ES-I3 (cell line): ENCODE measurements around the gene ORM2.
A peak's percentile ranks its signal among the peaks of the same experiment; 100 is the strongest.

ENCODE experiments used
- H3K36me3 ChIP-seq: 2 replicates; pipeline ENCODE4 v1.6.1; 2013; ENCODE audit warnings: mild to moderate bottlenecking, low read length, control low read depth, moderate library complexity; ENCODE audit not compliant: insufficient read depth
- H3K4me1 ChIP-seq: 2 replicates; pipeline ENCODE4 v1.6.1; 2013; ENCODE audit warnings: mild to moderate bottlenecking, control low read depth, low read length; ENCODE audit not compliant: insufficient read depth
- H3K9ac ChIP-seq: 2 replicates; pipeline ENCODE4 v1.6.1; 2013; ENCODE audit warnings: low read depth, mild to moderate bottlenecking, low read length, moderate library complexity
- H3K9me3 ChIP-seq: 2 replicates; pipeline ENCODE4 v1.6.1; 2013; ENCODE audit warnings: mild to moderate bottlenecking, low read length, moderate library complexity; ENCODE audit not compliant: control insufficient read depth, insufficient read depth

Gene ORM2

GRCh38 chr9:114367772-114368569, 38.3 kb downstream of the ORM2 start:
- H3K36me3 ChIP-seq: peaks cover 16% of the 10 kb centered on the region
- H3K9ac ChIP-seq: no peak overlapping the region
- H3K9me3 ChIP-seq: no peaks in the 10 kb centered on the region
- peaks cover 40% of the 10 kb centered on the region for H3K4me1 ChIP-seq

DNA sequence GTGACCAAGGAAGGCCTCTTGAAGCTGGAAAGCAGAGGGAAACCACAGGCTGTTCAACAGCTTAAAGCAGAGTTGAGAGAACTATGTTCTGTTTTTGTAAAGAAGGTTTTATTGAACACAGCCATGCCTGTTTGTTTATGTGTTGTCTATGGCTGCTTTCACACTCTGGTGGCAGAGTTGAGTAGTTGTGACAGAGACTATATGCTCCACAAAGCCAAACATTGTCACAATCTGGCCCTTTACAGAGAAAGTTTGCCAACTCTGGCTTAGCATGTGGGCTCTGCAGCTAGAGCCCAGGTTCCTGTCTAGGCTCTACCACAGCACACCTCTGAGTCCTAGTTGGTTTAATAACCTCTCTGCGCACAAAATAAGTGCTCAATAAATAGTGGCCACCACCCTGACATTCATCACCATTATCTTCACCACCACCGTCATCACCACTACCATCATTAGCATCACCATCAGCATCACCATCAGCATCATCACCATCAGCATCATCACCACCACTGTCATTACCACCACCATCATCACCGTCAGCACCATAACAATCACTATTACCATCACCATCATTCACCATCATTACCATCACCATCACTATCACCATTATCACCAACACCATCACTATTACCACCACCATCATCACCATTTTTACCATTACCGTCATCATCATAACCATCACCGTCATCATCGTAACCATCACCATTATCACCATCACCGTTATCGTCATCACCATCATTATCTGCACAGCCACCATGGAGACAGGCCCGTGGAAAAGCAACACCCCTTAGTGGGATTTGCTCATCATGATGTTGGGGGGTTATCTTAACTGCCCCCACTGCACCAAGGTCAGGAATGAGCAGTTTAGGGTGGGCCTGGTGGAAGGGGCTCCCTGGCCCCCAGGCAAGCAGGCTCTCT, 39.8 kb downstream of the ORM2 start:
- Histone ChIP-seq H3K4me1 (peaks cover 50% of the 10 kb centered on the region), H3K9me3 (no peaks in the 10 kb centered on the region), H3K36me3 (peaks cover 9% of the 10 kb centered on the region), H3K9ac (no peak overlapping the region; the same call in 1 of the 2 replicates)

DNA sequence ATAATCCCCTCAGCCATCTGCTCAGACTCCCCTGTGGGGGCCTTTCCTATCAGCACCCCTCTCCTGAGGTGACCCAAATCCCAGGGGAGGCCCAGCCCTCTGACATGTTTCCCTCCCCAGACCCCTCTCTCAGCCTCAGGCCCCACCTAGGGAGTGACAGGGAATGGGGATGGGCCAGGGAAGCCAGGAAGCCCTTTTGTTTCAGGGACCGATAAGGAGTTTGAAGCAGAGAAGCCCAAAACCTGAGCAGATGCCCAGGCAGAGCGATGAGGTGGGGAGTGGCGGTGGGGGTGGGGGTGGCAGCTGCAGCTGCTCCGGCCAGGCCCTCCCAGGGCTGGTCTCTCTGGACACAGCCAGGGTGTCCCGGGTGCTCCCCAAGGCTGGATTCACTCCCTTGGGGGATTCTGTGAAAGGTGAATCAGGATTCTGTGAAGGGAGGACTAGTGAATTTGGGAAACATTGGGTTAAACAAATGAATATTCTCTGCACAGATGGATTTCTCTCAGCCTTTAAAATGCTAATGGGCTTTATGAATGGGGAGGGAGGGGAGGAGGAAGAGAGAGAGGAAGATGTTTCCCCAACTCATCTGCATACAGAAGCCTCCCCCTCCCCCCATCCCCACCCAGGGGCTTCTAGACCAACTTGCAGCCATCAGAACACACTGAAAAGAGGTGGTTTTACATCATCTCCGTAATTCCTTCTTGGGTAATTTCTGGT, 40.7 kb downstream of the ORM2 start:
- H3K9me3 ChIP-seq: no peaks in the 10 kb centered on the region
- H3K36me3 ChIP-seq: peaks cover 7% of the 10 kb centered on the region; the same call in 1 of the 2 replicates
- H3K9ac ChIP-seq: peak overlapping the region; percentile 39
- H3K4me1 ChIP-seq: peaks cover 60% of the 10 kb centered on the region

DNA sequence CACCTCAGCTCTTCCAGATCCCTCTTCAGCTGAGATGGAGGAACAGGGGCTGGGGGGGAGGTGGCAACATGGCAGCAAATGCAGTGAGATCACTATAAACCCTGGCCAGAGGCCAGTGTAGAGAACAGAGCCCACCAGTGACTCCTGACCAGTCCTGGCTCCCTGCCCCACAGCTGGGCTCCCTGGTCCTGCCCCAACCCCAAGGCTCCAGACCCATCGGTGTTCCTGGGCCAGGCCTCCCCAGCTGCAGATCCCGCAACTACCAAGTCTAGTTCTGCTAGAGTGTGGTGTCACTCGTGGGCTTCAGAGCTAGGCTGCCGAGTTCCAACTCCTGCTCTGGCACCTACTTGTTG, 41.3 kb downstream of the ORM2 start:
- H3K36me3 ChIP-seq: peaks cover 7% of the 10 kb centered on the region; the same call in 1 of the 2 replicates
- H3K4me1 ChIP-seq: peaks cover 62% of the 10 kb centered on the region
- H3K9ac ChIP-seq: no peak overlapping the region
- no peaks in the 10 kb centered on the region for H3K9me3 ChIP-seq

- Histone ChIP-seq H3K4me1 (peaks cover 62% of the 10 kb centered on the region), H3K36me3 (peaks cover 7% of the 10 kb centered on the region; the same call in 1 of the 2 replicates), H3K9me3 (no peaks in the 10 kb centered on the region), H3K9ac (no peak overlapping the region)
These were observed 41.8 kb downstream of the ORM2 start for GRCh38 chr9:114371343-114371944.

GRCh38 chr9:114371973-114372917, 42.6 kb downstream of the ORM2 start:
- Histone ChIP-seq H3K9ac (no peak overlapping the region), H3K9me3 (no peaks in the 10 kb centered on the region), H3K36me3 (peaks cover 7% of the 10 kb centered on the region), H3K4me1 (peaks cover 57% of the 10 kb centered on the region)

- Histone ChIP-seq H3K36me3 (peaks cover 3% of the 10 kb centered on the region), H3K9me3 (no peaks in the 10 kb centered on the region), H3K4me1 (peaks cover 57% of the 10 kb centered on the region), H3K9ac (no peak overlapping the region)
These were observed 43.3 kb downstream of the ORM2 start for GRCh38 chr9:114372921-114373448.

DNA sequence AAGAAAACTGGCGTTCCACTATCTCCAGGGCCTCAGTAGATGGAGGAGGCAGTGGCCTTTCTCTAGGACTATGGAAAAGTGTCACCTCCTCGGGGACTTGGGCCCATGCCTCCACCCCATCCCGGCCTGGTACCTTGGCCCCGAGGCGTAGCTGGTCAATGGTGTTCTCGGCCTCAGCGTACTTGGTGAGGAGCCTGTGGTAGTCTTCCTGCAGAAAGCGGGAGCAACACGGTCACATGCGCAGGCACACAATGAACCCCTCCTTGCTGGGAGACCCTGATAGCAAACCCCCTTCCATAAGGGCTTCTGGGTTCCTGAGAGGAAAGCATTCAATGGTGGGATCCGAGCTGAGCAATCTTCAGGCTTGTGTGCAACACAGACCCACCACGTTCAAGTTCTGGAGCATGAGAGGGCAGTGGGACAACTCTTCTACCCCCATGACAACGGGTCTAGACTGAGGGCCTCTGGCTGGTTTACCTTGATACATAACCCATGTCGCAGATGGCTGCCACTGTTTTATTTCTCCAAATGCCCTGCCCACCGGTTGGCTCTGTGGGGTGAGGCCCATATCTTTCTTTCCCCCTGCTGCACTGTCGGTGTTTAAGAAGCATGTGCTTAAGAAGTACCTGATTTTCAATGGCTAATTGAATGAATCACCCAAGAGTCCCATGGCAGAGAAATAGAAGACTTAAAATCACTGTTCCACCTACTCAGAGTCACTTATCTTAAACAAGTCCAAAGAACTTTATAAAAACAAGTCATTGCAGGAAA, 44.5 kb downstream of the ORM2 start:
- H3K9me3 ChIP-seq: no peaks in the 10 kb centered on the region
- no peak overlapping the region for H3K9ac ChIP-seq
- H3K4me1 ChIP-seq: peaks cover 56% of the 10 kb centered on the region
- peaks cover 3% of the 10 kb centered on the region for H3K36me3 ChIP-seq

DNA sequence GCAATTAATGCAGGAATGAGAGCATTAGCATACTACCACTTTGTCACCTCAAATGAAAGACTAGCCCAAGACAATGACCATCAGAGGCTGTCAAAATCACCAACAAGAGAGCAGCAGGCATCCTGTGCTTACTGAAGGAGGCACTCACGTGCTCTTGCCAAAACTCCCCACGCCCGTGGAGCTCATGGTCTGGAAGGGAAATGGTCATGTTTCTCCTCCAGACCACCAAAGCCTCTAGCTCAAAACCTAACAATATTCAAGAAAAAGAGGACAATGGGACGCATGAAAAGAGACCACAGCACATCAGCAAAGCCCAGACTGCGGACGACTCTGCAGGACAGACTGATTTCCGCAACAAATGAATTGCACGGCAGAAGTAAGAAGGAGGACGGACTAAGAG, 45.3 kb downstream of the ORM2 start:
- peaks cover 48% of the 10 kb centered on the region for H3K4me1 ChIP-seq
- H3K36me3 ChIP-seq: peaks cover 7% of the 10 kb centered on the region
- no peak overlapping the region for H3K9ac ChIP-seq
- no peaks in the 10 kb centered on the region for H3K9me3 ChIP-seq

- Histone ChIP-seq H3K4me1 (peaks cover 43% of the 10 kb centered on the region), H3K9ac (no peak overlapping the region), H3K36me3 (peaks cover 7% of the 10 kb centered on the region), H3K9me3 (no peaks in the 10 kb centered on the region)
These were observed 45.9 kb downstream of the ORM2 start for GRCh38 chr9:114375386-114376175.

DNA sequence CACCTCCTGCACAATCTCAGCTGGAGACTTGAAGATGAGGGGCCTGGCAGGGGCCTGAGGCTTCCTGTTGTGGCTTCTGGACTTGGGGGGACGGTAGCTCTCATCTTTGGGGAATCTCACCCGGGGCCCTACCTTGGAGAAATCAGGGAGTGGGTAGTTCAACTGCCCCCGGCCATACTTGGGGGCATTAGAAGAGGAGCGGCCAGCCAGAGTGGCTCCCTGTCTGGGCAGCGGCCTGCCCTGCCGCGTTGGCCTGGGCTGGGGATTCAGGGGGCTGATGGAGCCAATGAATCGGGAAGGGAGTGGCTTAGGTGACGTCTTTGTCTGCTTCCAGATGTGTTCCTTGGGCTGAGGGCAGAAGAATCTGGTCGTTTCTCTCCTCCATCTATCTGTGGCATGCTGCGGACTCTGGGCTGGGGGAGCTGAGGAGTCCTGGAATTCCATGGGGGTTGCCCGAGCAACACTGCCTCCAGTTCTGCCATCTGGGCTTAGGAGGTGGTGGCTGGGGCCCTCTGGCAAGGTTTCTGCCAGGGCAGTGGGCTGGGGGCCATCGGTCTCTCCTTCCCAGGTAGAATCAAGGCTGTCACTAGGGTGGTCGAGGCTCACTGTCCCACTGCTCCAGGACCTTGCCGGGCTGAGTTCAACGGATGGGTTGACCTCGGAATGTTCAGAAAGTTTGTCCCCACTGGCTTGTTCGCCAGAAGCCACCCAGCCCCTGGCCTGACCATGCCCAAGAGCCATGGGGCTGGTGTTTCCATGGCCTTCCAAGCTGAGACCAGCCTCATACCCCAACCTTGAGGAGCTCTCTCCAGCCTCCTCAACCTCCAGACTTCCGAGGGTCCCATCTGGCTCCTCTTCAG, 47.1 kb downstream of the ORM2 start:
- H3K9me3 ChIP-seq: no peaks in the 10 kb centered on the region
- H3K36me3 ChIP-seq: peaks cover 7% of the 10 kb centered on the region
- no peak overlapping the region for H3K9ac ChIP-seq
- H3K4me1 ChIP-seq: peaks cover 31% of the 10 kb centered on the region
